ENCODE measurements around the gene RAB5B. TPM values are rescaled to one million over a fixed set of nuclear protein-coding genes. Genes with fewer than 3 reads are reported as not detected.

The RAB5B gene
- total RNA-seq, 1 experiment from 2014 or later: 44.5 TPM

GRCh38 chr12:55927588-55928502 is 46.0 kb upstream of the RAB5B start, which contains the start of gene PYM1:
TSS of gene PYM1 (minus strand) at chr12:55927894. CDS start at chr12:55927761, 133 bp downstream.
- intact Hi-C loops (cut with micrococcal nuclease): loop anchor here (1.0 to 2.0 kb wide), 2 partner anchors 99 to 190 kb away; partner anchors contain the start of gene DNAJC14
- Histone ChIP-seq H3K4me1 (ENCODE audit: control insufficient read depth in 1 of 2, insufficient read depth in 2 of 2, low read length in 2 of 2) (peaks cover 27 to 60% of the 10 kb centered on the region in 2 experiments), H3K4me3 (replicated peaks in 1 of 2; ENCODE audit: low read depth in 1 of 2, low read length in 2 of 2) (peak within 1 kb of the TSS; percentile 80 to 99), H3K27me3 (ENCODE audit: insufficient read depth, low read length) (no peaks in the 10 kb centered on the region), H3K36me3 (ENCODE audit: control insufficient read depth in 1 of 2, insufficient read depth in 2 of 2, low read length in 2 of 2) (no peaks in the 10 kb centered on the region), H3K9ac (ENCODE audit: low read length) (peak within 1 kb of the TSS; percentile 86), H3K9me2 (ENCODE audit: insufficient read depth) (no peaks in the 10 kb centered on the region), H3K4me2 (ENCODE audit: low read length) (peak within 1 kb of the TSS; percentile 89), H4K20me1 (ENCODE audit: insufficient read depth) (no peaks in the 10 kb centered on the region), H3K79me2 (ENCODE audit: insufficient read depth, low read length) (peaks cover 44% of the 10 kb centered on the region), H3K27ac (ENCODE audit: low read depth, low read length) (peak within 1 kb of the TSS; percentile 97), H3K9me3 (ENCODE audit: control insufficient read depth in 1 of 2, insufficient read depth in 1 of 2, low read depth in 1 of 2, low read length in 2 of 2) (no peaks in the 10 kb centered on the region), H2AFZ (ENCODE audit: low read depth, low read length, poor library complexity, severe bottlenecking) (peak within 1 kb of the TSS; percentile 4)
- TF ChIP-seq CBX3 (IDR thresholded peaks at IDR 0.05; ENCODE audit: low read depth) (no peak), YY1 (IDR thresholded peaks at IDR 0.05; ENCODE audit: extremely low read depth, insufficient replicate concordance, low read depth, low read length) (peak; percentile 54), REST (IDR thresholded peaks at IDR 0.05; ENCODE audit: low read depth) (no peak), POLR2AphosphoS5 (IDR thresholded peaks at IDR 0.05; ENCODE audit: low read depth, low read length) (peak; percentile 81), FOSL1 (IDR thresholded peaks at IDR 0.05; ENCODE audit: low read depth) (no peak), CTCF (IDR thresholded peaks at IDR 0.05 in 2 of 3, conservative IDR thresholded peaks at IDR 0.05 in 1 of 3; ENCODE audit: borderline replicate concordance in 1 of 3, insufficient read depth in 1 of 3, low read depth in 2 of 3, low read length in 2 of 3) (no peak), MAX (IDR thresholded peaks at IDR 0.05) (no peak), SIN3A (IDR thresholded peaks at IDR 0.05; ENCODE audit: low read depth) (no peak), EZH2phosphoT487 (IDR thresholded peaks at IDR 0.05; ENCODE audit: borderline replicate concordance) (no peak), TCF7L2 (IDR thresholded peaks at IDR 0.05; ENCODE audit: borderline replicate concordance, extremely low read depth, insufficient read depth, insufficient read length) (peak; percentile 67), RAD21 (IDR thresholded peaks at IDR 0.05; ENCODE audit: low read depth) (no peak), POLR2A (IDR thresholded peaks at IDR 0.05; ENCODE audit: borderline replicate concordance, extremely low read depth, insufficient read depth, insufficient read length) (peak; percentile 40), ZFX (IDR thresholded peaks at IDR 0.05) (peak; percentile 81), SP1 (IDR thresholded peaks at IDR 0.05; ENCODE audit: low read depth) (no peak), SRF (IDR thresholded peaks at IDR 0.05; ENCODE audit: low read depth) (no peak), ZBTB33 (IDR thresholded peaks at IDR 0.05; ENCODE audit: extremely low read depth, insufficient replicate concordance, low read length) (no peak), CEBPB (IDR thresholded peaks at IDR 0.05; ENCODE audit: low read depth) (no peak), EGR1 (IDR thresholded peaks at IDR 0.05; ENCODE audit: low read depth) (no peak)
- ChIA-PET CTCF (interaction anchor here (1.3 to 2.6 kb wide), 3 partner anchors 110 to 189 kb away, joined by 3 to 9 read pairs (median 4); partner anchors contain the start of genes ORMDL2 and SARNP), POLR2A (interaction anchor here (1.1 to 2.8 kb wide), 5 partner anchors 46 to 110 kb away, joined by 3 to 21 read pairs (median 5); partner anchors contain the start of genes DNAJC14, ORMDL2, RAB5B and SARNP), RAD21 (ENCODE audit: low non-redundant PET in 1 of 2, low total read pairs in 2 of 2, uncharacterized antibody in 2 of 2, unreplicated experiment in 2 of 2) (interaction anchor here in 1 of 2 experiments (1.6 kb wide), 1 partner anchor 99 kb away, joined by 3 read pairs; the partner anchor contains the start of gene DNAJC14)
- peak; percentile 66 for DNase-seq (ENCODE audit: low read depth, low spot score)
- peak; percentile 41 for ATAC-seq
- no TSS peak for BruUV-seq (replicated peaks)
